NCI-H2171 (cell line): ENCODE data around the gene PDE11A.
"Not testable (repeated sequence)": the region's sequence is repeated elsewhere in the genome, so short reads cannot be mapped to it uniquely, and the experiment has no call there.

Experiments
- DNase-seq: peaks from one replicate; lab custom pipeline; 2025; lab: John Stamatoyannopoulos, UW

PDE11A gene

GRCh38 chr2:177882501-177882900 lies 190.1 kb downstream of the PDE11A start:
- DNase-seq, result no peak

- DNase-seq, result no peak
Measured at GRCh38 chr2:177881921-177882320, 190.7 kb downstream of the PDE11A start.

- no peak for DNase-seq
Measured at GRCh38 chr2:177881008-177881747, 191.4 kb downstream of the PDE11A start.

- no peak for DNase-seq
Measured at GRCh38 chr2:177880285-177880684, 192.3 kb downstream of the PDE11A start.

GRCh38 chr2:177876950-177877349 lies 195.6 kb downstream of the PDE11A start:
- DNase-seq, result no peak

GRCh38 chr2:177874686-177875085 lies 197.9 kb downstream of the PDE11A start:
- DNase-seq, result no peak

- DNase-seq, result no peak
Measured at GRCh38 chr2:177873915-177874314, 198.7 kb downstream of the PDE11A start.

- no peak for DNase-seq
Measured at GRCh38 chr2:177872286-177872685, 200.3 kb downstream of the PDE11A start.

GRCh38 chr2:177869912-177870311 lies 202.7 kb downstream of the PDE11A start:
- DNase-seq, result no peak

- no peak for DNase-seq
Measured at GRCh38 chr2:177869209-177869608, 203.4 kb downstream of the PDE11A start.

- DNase-seq, result no peak
Measured at GRCh38 chr2:177868806-177869205, 203.8 kb downstream of the PDE11A start.

- no peak for DNase-seq
Measured at GRCh38 chr2:177857538-177857937, 215.0 kb downstream of the PDE11A start.

GRCh38 chr2:177852389-177852788 lies 220.2 kb downstream of the PDE11A start:
- no peak for DNase-seq

GRCh38 chr2:177843188-177843587 lies 229.4 kb downstream of the PDE11A start:
- DNase-seq, result no peak

- DNase-seq, result no peak
Measured at GRCh38 chr2:177842243-177842642, 230.3 kb downstream of the PDE11A start.

GRCh38 chr2:177835418-177836204 lies 237.0 kb downstream of the PDE11A start:
- not testable (repeated sequence) for DNase-seq

- DNase-seq, result no peak
Measured at GRCh38 chr2:177832611-177833433, 239.8 kb downstream of the PDE11A start.

GRCh38 chr2:177830881-177831386 lies 241.6 kb downstream of the PDE11A start:
- DNase-seq, result no peak

GRCh38 chr2:177828557-177828956 lies 244.0 kb downstream of the PDE11A start:
- DNase-seq, result no peak

GRCh38 chr2:177826897-177827296 lies 245.7 kb downstream of the PDE11A start:
- DNase-seq, result no peak

GRCh38 chr2:177822941-177823340 lies 249.6 kb downstream of the PDE11A start:
- DNase-seq, result no peak

- no peak for DNase-seq
Measured at GRCh38 chr2:177818412-177818811, 254.2 kb downstream of the PDE11A start.
